Right atrium auricular region (tissue), 2 donors: ENCODE data around the gene AQP10. TPM values are rescaled to one million over a fixed set of nuclear protein-coding genes. Genes with fewer than 3 reads are reported as not detected.
A peak's percentile ranks its signal among the peaks of the same experiment; 100 is the strongest.

Source experiments
- DNase-seq: peaks from one replicate; pipeline ENCODE4 v3.0.0-alpha.2; 2019; ENCODE audit warnings: low spot score
- H3K27ac ChIP-seq, 2 donors: fragments of 200-600 bp; sonication (generic); 1 replicate in 1 of 2; 2 replicates in 1 of 2; pipeline ENCODE4 v1.5.1; 2016 to 2019
- H3K27me3 ChIP-seq, 2 donors: fragments of 200-600 bp; sonication (generic); one replicate each; pipeline versions ENCODE4 v1.5.1 to v1.6.0; 2017 to 2019
- H3K36me3 ChIP-seq: fragments of 200-600 bp; sonication (generic); one replicate; pipeline ENCODE4 v1.5.1; 2016
- H3K4me1 ChIP-seq, 2 donors: fragments of 200-600 bp; sonication (generic); one replicate each; pipeline versions ENCODE4 v1.5.1 to v1.6.0; 2017 to 2019
- H3K4me3 ChIP-seq, 2 donors: fragments of 200-600 bp; sonication (generic); 1 replicate in 1 of 2; 2 replicates in 1 of 2; pipeline ENCODE4 v1.5.1; 2017 to 2019; ENCODE audit warnings: mild to moderate bottlenecking in 1 of 2, moderate library complexity in 1 of 2
- H3K9me3 ChIP-seq, 2 donors: fragments of 200-600 bp; sonication (generic); one replicate each; pipeline ENCODE4 v1.5.1; 2019
- total RNA-seq, 2 donors: library from RNA; depleted of rRNA; stranded (reverse); fragments of >200 nt; gene quantifications; one replicate each; pipeline ENCODE4 v1.1.0, GENCODE V29; 2016
- TF ChIP-seq, protein P1 (sequence below), 2 donors: fragments of 200-600 bp; sonication (generic); IDR thresholded peaks; one replicate each; pipeline ENCODE4 v1.5.1; 2019; ENCODE audit warnings: antibody characterized with exemption in 2 of 2

The AQP10 gene
- total RNA-seq, 2 donors from 2014 or later = not detected

DNA sequence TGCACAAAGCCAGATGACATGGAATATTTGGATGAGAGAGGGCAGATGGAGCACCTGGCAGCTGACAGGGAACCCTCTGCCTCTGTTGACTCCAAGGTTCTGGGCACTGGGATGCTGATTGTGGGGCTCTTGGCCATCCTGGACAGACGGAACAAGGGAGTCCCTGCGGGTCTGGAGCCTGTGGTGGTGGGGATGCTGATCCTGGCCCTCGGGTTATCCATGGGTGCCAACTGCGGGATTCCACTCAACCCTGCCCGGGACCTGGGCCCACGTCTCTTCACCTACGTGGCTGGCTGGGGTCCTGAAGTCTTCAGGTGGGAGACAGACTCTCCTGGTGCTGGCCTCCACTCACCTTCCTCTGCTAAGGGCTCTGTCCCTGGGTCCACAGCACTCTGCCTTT lies 2.6 kb downstream of the AQP10 start:
- DNase-seq = no peak
- H3K27me3 ChIP-seq = no peaks in the 10 kb centered on the region
- no peak overlapping the region for H3K27ac ChIP-seq
- no peaks in the 10 kb centered on the region for H3K36me3 ChIP-seq
- TF ChIP-seq, protein P1, sequence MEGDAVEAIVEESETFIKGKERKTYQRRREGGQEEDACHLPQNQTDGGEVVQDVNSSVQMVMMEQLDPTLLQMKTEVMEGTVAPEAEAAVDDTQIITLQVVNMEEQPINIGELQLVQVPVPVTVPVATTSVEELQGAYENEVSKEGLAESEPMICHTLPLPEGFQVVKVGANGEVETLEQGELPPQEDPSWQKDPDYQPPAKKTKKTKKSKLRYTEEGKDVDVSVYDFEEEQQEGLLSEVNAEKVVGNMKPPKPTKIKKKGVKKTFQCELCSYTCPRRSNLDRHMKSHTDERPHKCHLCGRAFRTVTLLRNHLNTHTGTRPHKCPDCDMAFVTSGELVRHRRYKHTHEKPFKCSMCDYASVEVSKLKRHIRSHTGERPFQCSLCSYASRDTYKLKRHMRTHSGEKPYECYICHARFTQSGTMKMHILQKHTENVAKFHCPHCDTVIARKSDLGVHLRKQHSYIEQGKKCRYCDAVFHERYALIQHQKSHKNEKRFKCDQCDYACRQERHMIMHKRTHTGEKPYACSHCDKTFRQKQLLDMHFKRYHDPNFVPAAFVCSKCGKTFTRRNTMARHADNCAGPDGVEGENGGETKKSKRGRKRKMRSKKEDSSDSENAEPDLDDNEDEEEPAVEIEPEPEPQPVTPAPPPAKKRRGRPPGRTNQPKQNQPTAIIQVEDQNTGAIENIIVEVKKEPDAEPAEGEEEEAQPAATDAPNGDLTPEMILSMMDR (IDR thresholded peaks at IDR 0.05) = no peak
- H3K4me3 ChIP-seq = no peak overlapping the region
- H3K4me1 ChIP-seq = peaks cover 0 to 32% of the 10 kb centered on the region in 2 donors
- no peaks in the 10 kb centered on the region for H3K9me3 ChIP-seq

DNA sequence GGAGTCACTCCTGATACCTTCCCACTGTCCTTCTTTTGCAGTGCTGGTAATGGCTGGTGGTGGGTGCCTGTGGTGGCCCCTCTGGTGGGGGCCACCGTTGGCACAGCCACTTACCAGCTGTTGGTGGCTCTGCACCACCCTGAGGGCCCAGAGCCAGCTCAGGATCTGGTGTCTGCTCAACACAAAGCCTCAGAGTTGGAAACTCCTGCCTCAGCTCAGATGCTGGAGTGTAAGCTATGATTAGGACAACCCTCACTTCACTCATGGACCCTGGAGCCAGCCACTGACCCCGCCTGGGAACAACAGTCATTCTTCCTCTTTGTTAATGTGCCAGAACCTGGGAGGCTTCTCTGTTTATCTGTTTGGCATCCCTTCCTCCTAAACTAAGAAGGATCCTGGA lies 3.3 kb downstream of the AQP10 start:
- Histone ChIP-seq H3K4me1 (peaks cover 0 to 38% of the 10 kb centered on the region in 2 donors), H3K4me3 (peak overlapping the region in 1 of 2 donors; percentile 84)

DNA sequence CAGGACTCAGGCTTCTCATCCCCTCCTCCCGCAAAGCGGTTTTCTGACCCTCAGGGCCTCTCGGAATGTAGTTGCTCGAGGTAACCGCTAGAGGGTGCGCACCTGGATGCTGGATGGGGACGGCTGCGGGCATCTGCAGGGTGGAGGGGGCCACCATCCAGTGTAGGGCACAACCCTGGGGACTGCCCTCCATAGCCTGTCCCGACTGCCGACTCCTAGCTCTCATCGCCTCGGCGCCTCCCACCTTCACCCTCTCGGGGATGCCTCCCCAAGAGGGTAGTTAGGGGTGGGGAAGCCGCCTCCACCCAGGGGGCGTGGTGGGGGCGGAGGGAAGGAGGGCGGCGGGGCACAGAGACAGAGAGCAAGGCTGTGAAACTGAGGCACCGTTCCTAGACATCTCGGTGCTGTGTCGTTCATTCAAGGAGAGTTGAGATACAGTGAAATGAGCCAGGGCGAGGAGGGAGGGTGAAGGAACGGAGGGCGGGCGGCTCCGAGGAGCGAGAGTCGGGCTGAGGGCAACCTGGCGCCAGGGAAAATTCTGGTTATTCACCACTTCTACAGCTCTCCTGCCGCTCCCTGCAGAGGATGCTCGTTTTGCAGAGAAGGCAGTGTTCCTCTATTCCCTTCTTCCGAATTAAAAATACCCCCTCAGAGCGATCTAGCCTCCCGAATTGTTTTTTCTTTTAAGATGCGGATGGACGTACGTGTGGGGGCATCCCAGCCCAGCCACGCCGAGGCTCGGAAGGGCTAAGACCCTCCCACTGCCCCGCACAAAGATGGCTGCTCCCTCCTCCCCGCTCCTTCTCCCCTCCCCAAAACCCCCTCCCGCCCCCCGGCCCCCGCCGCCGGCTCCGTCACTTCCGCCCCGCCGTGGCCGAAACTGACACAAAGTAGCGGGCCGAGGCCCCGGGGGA lies 4.0 kb downstream of the AQP10 start, which contains the start of gene ATP8B2:
Gene ATP8B2 (plus strand): TSS at position 857 of the 914 bp plus-strand sequence. CDS start 2,617 bp downstream, outside the sequence.
- H3K4me1 ChIP-seq = peaks cover 0 to 40% of the 10 kb centered on the region in 2 donors
- TF ChIP-seq, protein P1 (IDR thresholded peaks at IDR 0.05) = peak; percentile 91 to 95

More for the DNA sequence above, 3.3 kb downstream of the AQP10 start:
- peak overlapping the region; percentile 92 to 95 for H3K27ac ChIP-seq
- no peaks in the 10 kb centered on the region for H3K9me3 ChIP-seq
- no peaks in the 10 kb centered on the region for H3K36me3 ChIP-seq
- DNase-seq = no peak
- H3K27me3 ChIP-seq = no peaks in the 10 kb centered on the region
- TF ChIP-seq, protein P1 (IDR thresholded peaks at IDR 0.05) = no peak

DNA sequence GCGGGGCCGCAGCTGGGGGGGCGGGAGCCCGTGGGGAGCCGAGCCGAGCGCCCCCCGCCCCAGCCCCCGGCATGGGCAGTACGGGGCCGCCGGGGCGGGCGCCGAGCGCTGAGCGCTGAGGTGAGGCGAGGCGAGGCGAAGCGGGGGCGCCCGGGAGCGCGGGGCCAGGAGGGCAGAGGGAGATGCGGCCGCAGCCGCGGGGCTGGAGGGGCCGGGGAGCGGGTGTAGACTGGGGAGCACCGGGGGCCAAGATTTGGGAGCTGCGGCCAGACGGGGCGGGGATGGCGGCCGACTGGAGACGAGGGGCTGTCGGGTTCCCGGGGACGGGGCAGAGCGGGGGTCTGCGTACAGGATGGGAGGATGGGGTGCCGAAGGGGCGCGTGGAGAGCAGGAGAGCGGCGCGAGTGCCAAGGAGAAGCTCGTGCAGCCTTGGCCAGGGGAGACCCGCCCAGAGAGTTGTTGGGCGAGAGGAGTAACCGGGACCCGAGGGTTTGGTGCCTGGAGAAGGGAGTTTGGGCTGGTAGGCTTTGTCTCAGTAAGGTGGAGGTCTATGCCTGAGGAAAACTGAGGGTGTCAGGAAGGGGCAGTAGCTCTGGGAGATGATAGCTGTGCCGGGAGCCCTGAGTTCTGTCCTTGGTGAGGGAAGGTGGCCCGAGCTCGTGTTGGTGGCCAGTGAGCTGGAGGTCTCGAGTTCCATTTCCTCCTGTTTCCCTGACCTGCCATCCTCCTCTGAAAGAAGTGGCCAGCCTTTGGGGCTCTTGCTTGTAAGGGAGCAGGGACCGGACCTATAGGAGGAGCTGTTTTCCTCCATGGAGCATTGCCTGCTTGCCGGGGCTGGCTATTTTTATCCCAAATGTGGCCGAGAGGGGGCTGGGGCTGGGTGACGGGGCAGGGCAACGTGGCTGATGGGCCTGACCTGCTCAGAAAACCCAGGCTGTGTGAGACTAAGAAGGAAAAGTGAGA lies 5.0 kb downstream of the AQP10 start:
- peak overlapping the region; percentile 84 to 88 for H3K4me3 ChIP-seq
- peak overlapping the region; percentile 92 to 95 for H3K27ac ChIP-seq
- TF ChIP-seq, protein P1 (IDR thresholded peaks at IDR 0.05) = peak; percentile 41 to 65
- peaks cover 0 to 36% of the 10 kb centered on the region in 2 donors for H3K4me1 ChIP-seq
- H3K36me3 ChIP-seq = no peaks in the 10 kb centered on the region
- no peaks in the 10 kb centered on the region for H3K27me3 ChIP-seq
- no peaks in the 10 kb centered on the region for H3K9me3 ChIP-seq
- DNase-seq = peak; percentile 76

More for the DNA sequence above, 4.0 kb downstream of the AQP10 start, which contains the start of gene ATP8B2:
- DNase-seq = peak; percentile 74
- peak within 1 kb of the TSS; percentile 92 to 95 for H3K27ac ChIP-seq
- peak within 1 kb of the TSS; percentile 84 to 88 for H3K4me3 ChIP-seq
- H3K36me3 ChIP-seq = no peaks in the 10 kb centered on the region
- no peaks in the 10 kb centered on the region for H3K9me3 ChIP-seq
- no peaks in the 10 kb centered on the region for H3K27me3 ChIP-seq
